CD4-positive, alpha-beta T cell treated with Interleukin-6 for 4 hours (primary cell): Measurements from ENCODE around the gene CHST9.

ENCODE experiments used
- DNase-seq: peaks from one replicate; pipeline ENCODE4 v3.0.0-alpha.2; 2020; ENCODE audit warnings: mixed read lengths

CHST9 gene

GRCh38 chr18:27075828-27076227, 109.3 kb downstream of the CHST9 start:
- no peak for DNase-seq

- no peak for DNase-seq
These were observed 111.7 kb downstream of the CHST9 start for GRCh38 chr18:27073404-27073830.

GRCh38 chr18:27064673-27065072, 120.4 kb downstream of the CHST9 start:
- no peak for DNase-seq

GRCh38 chr18:27062802-27063201, 122.3 kb downstream of the CHST9 start:
- DNase-seq = no peak

GRCh38 chr18:27061488-27062095, 123.5 kb downstream of the CHST9 start:
- DNase-seq = no peak

GRCh38 chr18:27057519-27058234, 127.4 kb downstream of the CHST9 start:
- no peak for DNase-seq

GRCh38 chr18:27054926-27055325, 130.2 kb downstream of the CHST9 start:
- no peak for DNase-seq

- DNase-seq = no peak
These were observed 135.1 kb downstream of the CHST9 start for GRCh38 chr18:27049969-27050368.

- no peak for DNase-seq
These were observed 139.8 kb downstream of the CHST9 start for GRCh38 chr18:27045342-27045741.

GRCh38 chr18:27042177-27042576, 142.9 kb downstream of the CHST9 start:
- DNase-seq = no peak

GRCh38 chr18:27040796-27041195, 144.3 kb downstream of the CHST9 start:
- DNase-seq = no peak

GRCh38 chr18:27033722-27034121, 151.4 kb downstream of the CHST9 start:
- no peak for DNase-seq

GRCh38 chr18:27030421-27030820, 154.7 kb downstream of the CHST9 start:
- no peak for DNase-seq

GRCh38 chr18:27022477-27022876, 162.6 kb downstream of the CHST9 start:
- DNase-seq = no peak

- no peak for DNase-seq
These were observed 167.1 kb downstream of the CHST9 start for GRCh38 chr18:27017901-27018500.

GRCh38 chr18:27014841-27015240, 170.3 kb downstream of the CHST9 start:
- no peak for DNase-seq

- no peak for DNase-seq
These were observed 174.3 kb downstream of the CHST9 start for GRCh38 chr18:27010784-27011183.

- DNase-seq = no peak
These were observed 175.8 kb downstream of the CHST9 start for GRCh38 chr18:27009293-27009692.

GRCh38 chr18:27008575-27008974, 176.5 kb downstream of the CHST9 start:
- DNase-seq = no peak

- no peak for DNase-seq
These were observed 177.2 kb downstream of the CHST9 start for GRCh38 chr18:27007880-27008279.

GRCh38 chr18:27005589-27005988, 179.5 kb downstream of the CHST9 start:
- DNase-seq = no peak

GRCh38 chr18:27004056-27004829, 180.9 kb downstream of the CHST9 start:
- no peak for DNase-seq

- DNase-seq = no peak
These were observed 185.3 kb downstream of the CHST9 start for GRCh38 chr18:26999797-27000196.

- no peak for DNase-seq
These were observed 191.5 kb downstream of the CHST9 start for GRCh38 chr18:26993568-26993967.
